Measurements from ENCODE around the gene FRMD7. TPM values are rescaled to one million over a fixed set of nuclear protein-coding genes. Genes with fewer than 3 reads are reported as not detected.
"Not testable (repeated sequence)": the region's sequence is repeated elsewhere in the genome, so short reads cannot be mapped to it uniquely, and the experiment has no call there.

Gene FRMD7
- not detected for polyA plus RNA-seq

GRCh38 chrX:132127743-132128142 lies at the start of gene FRMD7:
Gene FRMD7 (minus strand): TSS chrX:132128020. CDS start chrX:132127844, 176 bp downstream.
- DNase-seq, result no peak
- Mint-ChIP-seq H3K4me1 (no peaks in the 10 kb centered on the region), H3K27me3 (ENCODE audit: low read depth in 3 of 3) (peaks cover 0 to 6% (median 1%) of the 10 kb centered on the region in 3 donors), H3K4me3 (no peak within 1 kb of the TSS), H3K27ac (no peak within 1 kb of the TSS), H3K36me3 (no peaks in the 10 kb centered on the region), H3K9me3 (no peaks in the 10 kb centered on the region)

- peaks cover 0 to 3% of the 10 kb centered on the region in 2 donors for H3K4me1 Mint-ChIP-seq
- H3K4me3 Mint-ChIP-seq, result no peak overlapping the region
- H3K9me3 Mint-ChIP-seq, result no peaks in the 10 kb centered on the region
- H3K27ac Mint-ChIP-seq, result no peak overlapping the region
- H3K36me3 Mint-ChIP-seq, result peaks cover 0 to 4% (median 0%) of the 10 kb centered on the region in 3 donors
- peaks cover 2 to 8% (median 2%) of the 10 kb centered on the region in 3 donors for H3K27me3 Mint-ChIP-seq (ENCODE audit: low read depth in 3 of 3)
- DNase-seq, result no peak
Observed at GRCh38 chrX:132173647-132174046, 45.8 kb upstream of the FRMD7 start.

- Mint-ChIP-seq H3K27me3 (ENCODE audit: low read depth in 3 of 3) (peaks cover 2 to 5% (median 5%) of the 10 kb centered on the region in 3 donors), H3K36me3 (peaks cover 0 to 4% (median 0%) of the 10 kb centered on the region in 3 donors), H3K9me3 (no peaks in the 10 kb centered on the region), H3K4me1 (peaks cover 0 to 3% of the 10 kb centered on the region in 2 donors), H3K27ac (no peak overlapping the region), H3K4me3 (no peak overlapping the region)
- DNase-seq, result no peak
Observed at GRCh38 chrX:132171881-132172280, 44.1 kb upstream of the FRMD7 start.

GRCh38 chrX:132171478-132171877 lies 43.7 kb upstream of the FRMD7 start:
- no peaks in the 10 kb centered on the region for H3K9me3 Mint-ChIP-seq
- DNase-seq, result no peak
- peaks cover 0 to 4% (median 0%) of the 10 kb centered on the region in 3 donors for H3K36me3 Mint-ChIP-seq
- H3K27me3 Mint-ChIP-seq (ENCODE audit: low read depth in 3 of 3), result peaks cover 2 to 8% (median 5%) of the 10 kb centered on the region in 3 donors
- no peak overlapping the region for H3K27ac Mint-ChIP-seq
- peaks cover 0 to 3% of the 10 kb centered on the region in 2 donors for H3K4me1 Mint-ChIP-seq
- H3K4me3 Mint-ChIP-seq, result no peak overlapping the region

- DNase-seq, result no peak
- Mint-ChIP-seq H3K4me3 (no peak overlapping the region), H3K27ac (no peak overlapping the region), H3K27me3 (ENCODE audit: low read depth in 3 of 3) (peaks cover 0 to 8% (median 5%) of the 10 kb centered on the region in 3 donors), H3K9me3 (no peaks in the 10 kb centered on the region), H3K36me3 (no peaks in the 10 kb centered on the region), H3K4me1 (peaks cover 0 to 3% of the 10 kb centered on the region in 2 donors)
Observed at GRCh38 chrX:132169554-132169953, 41.7 kb upstream of the FRMD7 start.

- Mint-ChIP-seq H3K27me3 (ENCODE audit: low read depth in 3 of 3) (peaks cover 0 to 13% (median 2%) of the 10 kb centered on the region in 3 donors), H3K4me1 (no peaks in the 10 kb centered on the region), H3K36me3 (peaks cover 0 to 4% (median 0%) of the 10 kb centered on the region in 3 donors), H3K4me3 (no peak overlapping the region), H3K27ac (no peak overlapping the region), H3K9me3 (no peaks in the 10 kb centered on the region)
- no peak for DNase-seq
Observed at GRCh38 chrX:132165651-132166050, 37.8 kb upstream of the FRMD7 start.

- no peaks in the 10 kb centered on the region for H3K9me3 Mint-ChIP-seq
- no peaks in the 10 kb centered on the region for H3K4me1 Mint-ChIP-seq
- H3K4me3 Mint-ChIP-seq, result no peak overlapping the region
- H3K36me3 Mint-ChIP-seq, result peaks cover 0 to 4% (median 0%) of the 10 kb centered on the region in 3 donors
- DNase-seq, result no peak
- H3K27ac Mint-ChIP-seq, result no peak overlapping the region
- peaks cover 0 to 16% (median 2%) of the 10 kb centered on the region in 3 donors for H3K27me3 Mint-ChIP-seq (ENCODE audit: low read depth in 3 of 3)
Observed at GRCh38 chrX:132165005-132165404, 37.2 kb upstream of the FRMD7 start.

- peaks cover 0 to 18% (median 2%) of the 10 kb centered on the region in 3 donors for H3K27me3 Mint-ChIP-seq (ENCODE audit: low read depth in 3 of 3)
- not testable (repeated sequence) for DNase-seq, H3K4me1 Mint-ChIP-seq, H3K9me3 Mint-ChIP-seq, H3K36me3 Mint-ChIP-seq, H3K4me3 Mint-ChIP-seq, H3K27ac Mint-ChIP-seq
Observed at GRCh38 chrX:132163094-132163493, 35.3 kb upstream of the FRMD7 start.

GRCh38 chrX:132153166-132153565 lies 25.3 kb upstream of the FRMD7 start:
- Mint-ChIP-seq H3K4me3 (no peak overlapping the region), H3K36me3 (no peaks in the 10 kb centered on the region), H3K27ac (no peak overlapping the region), H3K9me3 (no peaks in the 10 kb centered on the region), H3K27me3 (ENCODE audit: low read depth in 3 of 3) (peaks cover 0 to 2% (median 0%) of the 10 kb centered on the region in 3 donors), H3K4me1 (no peaks in the 10 kb centered on the region)
- no peak for DNase-seq

GRCh38 chrX:132146456-132146855 lies 18.6 kb upstream of the FRMD7 start:
- no peaks in the 10 kb centered on the region for H3K36me3 Mint-ChIP-seq
- H3K9me3 Mint-ChIP-seq, result no peaks in the 10 kb centered on the region
- DNase-seq, result no peak
- peaks cover 2 to 10% (median 3%) of the 10 kb centered on the region in 3 donors for H3K27me3 Mint-ChIP-seq (ENCODE audit: low read depth in 3 of 3)
- no peak overlapping the region for H3K4me3 Mint-ChIP-seq
- H3K27ac Mint-ChIP-seq, result no peak overlapping the region
- H3K4me1 Mint-ChIP-seq, result no peaks in the 10 kb centered on the region

- Mint-ChIP-seq H3K36me3 (no peaks in the 10 kb centered on the region), H3K9me3 (no peaks in the 10 kb centered on the region), H3K27me3 (ENCODE audit: low read depth in 3 of 3) (peaks cover 0 to 10% (median 3%) of the 10 kb centered on the region in 3 donors), H3K4me1 (no peaks in the 10 kb centered on the region), H3K27ac (no peak overlapping the region), H3K4me3 (no peak overlapping the region)
- no peak for DNase-seq
Observed at GRCh38 chrX:132144061-132144460, 16.2 kb upstream of the FRMD7 start.

GRCh38 chrX:132125906-132126305 lies 1.9 kb downstream of the FRMD7 start:
- Mint-ChIP-seq H3K27ac (no peak overlapping the region), H3K4me3 (no peak overlapping the region), H3K4me1 (no peaks in the 10 kb centered on the region), H3K36me3 (no peaks in the 10 kb centered on the region), H3K9me3 (no peaks in the 10 kb centered on the region), H3K27me3 (ENCODE audit: low read depth in 3 of 3) (peaks cover 0 to 3% (median 1%) of the 10 kb centered on the region in 3 donors)
- no peak for DNase-seq

- Mint-ChIP-seq H3K27ac (no peak overlapping the region), H3K27me3 (ENCODE audit: low read depth in 3 of 3) (peaks cover 0 to 3% (median 2%) of the 10 kb centered on the region in 3 donors), H3K36me3 (no peaks in the 10 kb centered on the region), H3K4me1 (no peaks in the 10 kb centered on the region), H3K4me3 (no peak overlapping the region), H3K9me3 (no peaks in the 10 kb centered on the region)
- no peak for DNase-seq
Observed at GRCh38 chrX:132120913-132121312, 6.9 kb downstream of the FRMD7 start.

- no peak for DNase-seq
- Mint-ChIP-seq H3K36me3 (no peaks in the 10 kb centered on the region), H3K9me3 (no peaks in the 10 kb centered on the region), H3K4me3 (no peak overlapping the region), H3K27ac (no peak overlapping the region), H3K27me3 (ENCODE audit: low read depth in 3 of 3) (peaks cover 0 to 3% (median 2%) of the 10 kb centered on the region in 3 donors), H3K4me1 (no peaks in the 10 kb centered on the region)
Observed at GRCh38 chrX:132119821-132120515, 7.9 kb downstream of the FRMD7 start.

- Mint-ChIP-seq H3K4me3 (no peak overlapping the region), H3K36me3 (no peaks in the 10 kb centered on the region), H3K4me1 (no peaks in the 10 kb centered on the region)
Observed at GRCh38 chrX:132119283-132119682, 8.5 kb downstream of the FRMD7 start.

More at GRCh38 chrX:132119283-132119682, 8.5 kb downstream of the FRMD7 start:
- H3K27ac Mint-ChIP-seq, result no peak overlapping the region
- no peak for DNase-seq
- no peaks in the 10 kb centered on the region for H3K9me3 Mint-ChIP-seq
- H3K27me3 Mint-ChIP-seq (ENCODE audit: low read depth in 3 of 3), result peaks cover 0 to 2% (median 0%) of the 10 kb centered on the region in 3 donors
